GM12872 (cell line): Measurements from ENCODE around the gene WDR46.

Experiments used
- CTCF ChIP-seq: IDR thresholded peaks from 3 replicates; pipeline ENCODE4 v1.5.1; 2011; ENCODE audit warnings: low read depth, mild to moderate bottlenecking, low read length, moderate library complexity; ENCODE audit not compliant: insufficient read depth

Gene WDR46

GRCh38 chr6:33323623-33323948 is 34.5 kb upstream of the WDR46 start:
- TF ChIP-seq CTCF: no peak

GRCh38 chr6:33321227-33321626 is 32.2 kb upstream of the WDR46 start:
- TF ChIP-seq CTCF: no peak

- TF ChIP-seq CTCF: no peak
Observed at GRCh38 chr6:33320315-33321181, 31.5 kb upstream of the WDR46 start.

- no peak for TF ChIP-seq CTCF
Observed at GRCh38 chr6:33319939-33320314, 30.9 kb upstream of the WDR46 start.

GRCh38 chr6:33318426-33319073 is 29.5 kb upstream of the WDR46 start:
- no peak for TF ChIP-seq CTCF

- TF ChIP-seq CTCF: no peak
Observed at GRCh38 chr6:33317669-33318425, 28.8 kb upstream of the WDR46 start, which contains the start of gene ZBTB22. ZBTB22 (minus strand) TSS chr6:33317744; CDS start chr6:33316916, 828 bp downstream.

- TF ChIP-seq CTCF: no peak
Observed at GRCh38 chr6:33317419-33317668, 28.3 kb upstream of the WDR46 start.
